Endothelial cell of umbilical vein (primary cell): ENCODE measurements around the gene SLC7A8. TPM values are rescaled to one million over a fixed set of nuclear protein-coding genes. Genes with fewer than 3 reads are reported as not detected.

ENCODE experiments used
- BruUV-seq: library from RNA; stranded (reverse); fragments of 400-500 nt; replicated peaks from 2 replicates; lab custom pipeline; 2021; lab: Mats Ljungman, UMichigan
- CTCF ChIA-PET: fragments of 300-600, 350-600 bp; sonication (Branson Sonifier 250); formaldehyde crosslinking; loops from one replicate; lab custom pipeline; 2021; ENCODE audit warnings: antibody characterized with exemption, inconsistent platforms; lab: Charles Lee
- POLR2A ChIA-PET: fragments of 300-600, 350-600 bp; sonication (Branson Sonifier 250); formaldehyde crosslinking; loops from one replicate; lab custom pipeline; 2021; ENCODE audit warnings: antibody characterized with exemption, inconsistent platforms; lab: Charles Lee
- DNase-seq: peaks from one replicate; pipeline ENCODE4 v3.0.0-alpha.2; 2011; ENCODE audit warnings: low read depth, low spot score
- FAIRE-seq: peaks from 2 replicates; lab custom pipeline; 2011; peaks lifted over from hg19 to GRCh38; lab: Jason Lieb, UNC
- H2AFZ ChIP-seq: 2 replicates; pipeline ENCODE4 v1.6.0; 2012; ENCODE audit warnings: low read depth, low read length, control low read depth, inconsistent platforms
- H3K27ac ChIP-seq: 2 replicates; pipeline ENCODE4 v1.5.1; 2011; ENCODE audit warnings: low read depth, mild to moderate bottlenecking, control low read depth, low read length, moderate library complexity; ENCODE audit not compliant: insufficient read depth
- H3K27me3 ChIP-seq, 2 experiments: 2 replicates each; pipeline versions ENCODE4 v1.6.0 to v1.6.1; 2011; ENCODE audit warnings: low read length in 2 of 2, mixed read lengths in 1 of 2; ENCODE audit not compliant: control insufficient read depth in 2 of 2, insufficient read depth in 2 of 2
- H3K36me3 ChIP-seq, 2 experiments: 2 replicates in 1 of 2; 3 replicates in 1 of 2; pipeline ENCODE4 v1.5.1; 2011; ENCODE audit warnings: low read length in 2 of 2, mild to moderate bottlenecking in 1 of 2, moderate library complexity in 1 of 2; ENCODE audit not compliant: control insufficient read depth in 2 of 2, insufficient read depth in 2 of 2; ENCODE audit errors: extremely low read depth in 1 of 2
- H3K4me1 ChIP-seq: 3 replicates; pipeline ENCODE4 v1.5.1; 2011; ENCODE audit warnings: mild to moderate bottlenecking, low read length; ENCODE audit not compliant: control insufficient read depth, insufficient read depth; ENCODE audit errors: extremely low read depth
- H3K4me2 ChIP-seq: 2 replicates; pipeline ENCODE4 v1.6.1; 2011; ENCODE audit warnings: low read length, control low read depth, mixed read lengths; ENCODE audit not compliant: insufficient read depth
- H3K4me3 ChIP-seq, 3 experiments: fragments of 200-600 bp in 1 of 3; sonication (generic), shearing (Covaris generic) in 1 of 3; replicated peaks in 1 of 3; 2 replicates each; pipeline ENCODE4 v1.5.1; 2011 to 2016; ENCODE audit warnings: control low read depth in 3 of 3, low read length in 3 of 3, mild to moderate bottlenecking in 2 of 3, inconsistent platforms in 1 of 3, low read depth in 1 of 3, moderate library complexity in 1 of 3; ENCODE audit not compliant: insufficient read depth in 1 of 3
- H3K79me2 ChIP-seq: 2 replicates; pipeline ENCODE4 v1.6.0; 2012; ENCODE audit warnings: low read length, inconsistent platforms; ENCODE audit not compliant: control insufficient read depth, insufficient read depth
- H3K9ac ChIP-seq: replicated peaks from 2 replicates; pipeline ENCODE3; 2011; ENCODE audit warnings: low read length, control low read depth; ENCODE audit not compliant: insufficient read depth; ENCODE audit errors: extremely low read depth
- H3K9me1 ChIP-seq: replicated peaks from 3 replicates; pipeline ENCODE4 v1.6.0; 2011; ENCODE audit warnings: mild to moderate bottlenecking, low read length; ENCODE audit not compliant: control insufficient read depth, insufficient read depth; ENCODE audit errors: extremely low read depth
- H3K9me3 ChIP-seq: replicated peaks from 2 replicates; pipeline ENCODE4 v1.5.1; 2012; ENCODE audit warnings: low read length, inconsistent platforms; ENCODE audit not compliant: control insufficient read depth, insufficient read depth
- H4K20me1 ChIP-seq: replicated peaks from 2 replicates; pipeline ENCODE3; 2011; ENCODE audit warnings: mild to moderate bottlenecking, low read length; ENCODE audit not compliant: control insufficient read depth, insufficient read depth; ENCODE audit errors: extremely low read depth
- EZH2 ChIP-seq: IDR thresholded peaks from 2 replicates; pipeline ENCODE4 v1.6.1; 2012; ENCODE audit warnings: borderline replicate concordance, low read depth, mild to moderate bottlenecking, moderate library complexity, low read length, inconsistent platforms; ENCODE audit not compliant: severe bottlenecking
- FOS ChIP-seq: IDR thresholded peaks from 2 replicates; pipeline ENCODE4 v1.6.1; 2011; ENCODE audit warnings: mild to moderate bottlenecking, low read length, moderate library complexity, borderline replicate concordance; ENCODE audit not compliant: insufficient read depth
- GATA2 ChIP-seq: IDR thresholded peaks from 2 replicates; pipeline ENCODE4 v1.7.0; 2011; ENCODE audit warnings: low read depth, mild to moderate bottlenecking, moderate library complexity, mixed read lengths, low read length; ENCODE audit not compliant: insufficient read length, insufficient read depth
- JUN ChIP-seq: IDR thresholded peaks from 2 replicates; pipeline ENCODE4 v1.6.1; 2011; ENCODE audit warnings: borderline replicate concordance, low read depth; ENCODE audit not compliant: insufficient read length, insufficient read depth
- MYC ChIP-seq: IDR thresholded peaks from one replicate; pipeline ENCODE4 v1.6.1; 2011; ENCODE audit warnings: mild to moderate bottlenecking, low read depth, low read length
- POLR2A ChIP-seq: IDR thresholded peaks from 2 replicates; pipeline ENCODE4 v1.6.1; 2012; ENCODE audit warnings: low read depth, mild to moderate bottlenecking, control low read depth, low read length
- POLR2AphosphoS5 ChIP-seq: IDR thresholded peaks from 2 replicates; pipeline ENCODE4 v1.6.1; 2012; ENCODE audit warnings: low read depth, mild to moderate bottlenecking, control low read depth, low read length, moderate library complexity; ENCODE audit not compliant: insufficient read depth
- dilution Hi-C: fragments of 300-500 bp; cut with MboI; formaldehyde crosslinking; loops from one replicate; pipeline ENCODE4 v1.15.0; 2019; ENCODE audit warnings: low sequenced_read_pairs; ENCODE audit not compliant: extremely low pct_ligation_motif_present
- intact Hi-C: fragments of 100-400 bp; cut with micrococcal nuclease; formaldehyde crosslinking; loops from one replicate; pipeline ENCODE4 v1.10.0; 2022
- polyA plus RNA-seq, 4 experiments: library from polyadenylated mRNA; depleted of rRNA in 3 of 4; stranded (reverse) in 3 of 4; unstranded in 1 of 4; fragments of >200 nt; gene quantifications; 2 replicates each; pipeline versions ENCODE4 v1.2.1 to v1.2.3, GENCODE V29; 2011 to 2012; ENCODE audit warnings: missing spikeins in 1 of 4
- total RNA-seq: library from RNA; stranded (reverse); gene quantifications from 2 replicates; pipeline ENCODE4 v1.2.3, GENCODE V29; 2021
- TF ChIP-seq, protein P1 (sequence below), 2 donors: IDR thresholded peaks; 1 replicate in 1 of 2; 2 replicates in 1 of 2; pipeline ENCODE4 v1.5.1; 2011; ENCODE audit warnings: low read length in 2 of 2, mild to moderate bottlenecking in 2 of 2, moderate library complexity in 2 of 2, control low read depth in 1 of 2, inconsistent platforms in 1 of 2, low read depth in 1 of 2; ENCODE audit not compliant: insufficient read depth in 1 of 2; ENCODE audit errors: extremely low read depth in 1 of 2
- TF ChIP-seq, protein P2 (sequence below): IDR thresholded peaks from 2 replicates; pipeline ENCODE4 v1.6.1; 2011; ENCODE audit not compliant: insufficient read depth, insufficient read length

SLC7A8 gene
- total and polyA plus RNA-seq, 2 donors (not counting 3 experiments of a cell fraction or from before 2014, with no cell fraction given), result 0.76 to 1.1 TPM

DNA sequence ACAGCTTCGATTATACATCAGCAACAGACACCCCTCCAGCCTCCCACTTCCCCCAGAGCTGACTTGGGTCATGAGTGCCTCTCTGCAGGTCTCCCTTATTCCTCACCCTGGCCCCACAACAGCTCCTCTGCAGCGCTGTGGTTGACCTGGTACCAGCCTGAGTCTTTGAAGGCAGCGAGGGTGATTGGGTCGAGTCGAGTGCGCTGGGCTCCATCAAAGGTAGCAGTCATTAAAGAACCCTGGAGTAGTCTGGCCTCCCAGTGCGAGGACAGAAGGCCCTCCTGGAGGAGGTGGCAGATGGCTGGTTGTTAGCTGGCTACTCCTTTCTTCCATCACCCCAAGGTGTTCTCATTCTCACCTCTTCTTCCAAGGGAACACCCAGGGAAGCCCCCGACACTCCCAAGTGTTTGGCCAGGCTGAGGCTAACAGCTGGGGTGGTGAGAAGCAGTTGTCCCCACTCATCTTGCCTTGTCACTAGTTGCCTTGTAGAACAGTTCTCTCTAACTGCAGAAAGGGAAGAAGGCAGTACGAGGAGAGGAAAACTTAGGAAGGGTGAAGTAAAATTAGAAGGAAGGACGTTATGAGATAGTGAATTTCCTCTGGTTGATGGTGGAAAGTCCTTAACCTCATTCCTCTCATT, 81.4 kb downstream of the SLC7A8 start:
- H3K9me3 ChIP-seq, result no peaks in the 10 kb centered on the region
- TF ChIP-seq, protein P1, sequence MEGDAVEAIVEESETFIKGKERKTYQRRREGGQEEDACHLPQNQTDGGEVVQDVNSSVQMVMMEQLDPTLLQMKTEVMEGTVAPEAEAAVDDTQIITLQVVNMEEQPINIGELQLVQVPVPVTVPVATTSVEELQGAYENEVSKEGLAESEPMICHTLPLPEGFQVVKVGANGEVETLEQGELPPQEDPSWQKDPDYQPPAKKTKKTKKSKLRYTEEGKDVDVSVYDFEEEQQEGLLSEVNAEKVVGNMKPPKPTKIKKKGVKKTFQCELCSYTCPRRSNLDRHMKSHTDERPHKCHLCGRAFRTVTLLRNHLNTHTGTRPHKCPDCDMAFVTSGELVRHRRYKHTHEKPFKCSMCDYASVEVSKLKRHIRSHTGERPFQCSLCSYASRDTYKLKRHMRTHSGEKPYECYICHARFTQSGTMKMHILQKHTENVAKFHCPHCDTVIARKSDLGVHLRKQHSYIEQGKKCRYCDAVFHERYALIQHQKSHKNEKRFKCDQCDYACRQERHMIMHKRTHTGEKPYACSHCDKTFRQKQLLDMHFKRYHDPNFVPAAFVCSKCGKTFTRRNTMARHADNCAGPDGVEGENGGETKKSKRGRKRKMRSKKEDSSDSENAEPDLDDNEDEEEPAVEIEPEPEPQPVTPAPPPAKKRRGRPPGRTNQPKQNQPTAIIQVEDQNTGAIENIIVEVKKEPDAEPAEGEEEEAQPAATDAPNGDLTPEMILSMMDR (IDR thresholded peaks at IDR 0.05; ENCODE audit: extremely low read depth in 1 of 2, insufficient read depth in 1 of 2, low read depth in 1 of 2, low read length in 2 of 2), result no peak
- no peak for TF ChIP-seq FOS
- TF ChIP-seq EZH2, result no peak
- TF ChIP-seq MYC, result no peak
- no peak for TF ChIP-seq JUN
- TF ChIP-seq, protein P2, sequence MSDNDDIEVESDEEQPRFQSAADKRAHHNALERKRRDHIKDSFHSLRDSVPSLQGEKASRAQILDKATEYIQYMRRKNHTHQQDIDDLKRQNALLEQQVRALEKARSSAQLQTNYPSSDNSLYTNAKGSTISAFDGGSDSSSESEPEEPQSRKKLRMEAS, result no peak
- TF ChIP-seq POLR2A, result no peak
- no peak for TF ChIP-seq POLR2AphosphoS5
- TF ChIP-seq GATA2, result no peak
- no peaks in the 10 kb centered on the region for H3K27me3 ChIP-seq
- DNase-seq (no peak), FAIRE-seq (no peak)
- no peak overlapping the region for H3K4me3 ChIP-seq
- H3K4me2 ChIP-seq, result no peak overlapping the region
- dilution Hi-C loops, result no loop called here
- intact Hi-C loops, result no loop called here
- BruUV-seq, result no TSS peak
- CTCF ChIA-PET, result interaction anchor here (0.7 to 2.9 kb wide), 5 partner anchors 18 to 107 kb away, joined by 3 to 16 read pairs (median 8); no protein-coding TSS in a partner anchor
- peaks cover 2% of the 10 kb centered on the region for H3K4me1 ChIP-seq
- no peak overlapping the region for H3K9ac ChIP-seq
- POLR2A ChIA-PET, result no interaction called here
- H3K27ac ChIP-seq, result no peak overlapping the region
- H3K79me2 ChIP-seq, result peaks cover 18% of the 10 kb centered on the region
- H3K9me1 ChIP-seq, result no peaks in the 10 kb centered on the region
- H2AFZ ChIP-seq, result no peak overlapping the region
- H4K20me1 ChIP-seq, result no peaks in the 10 kb centered on the region
- peaks cover 5 to 13% of the 10 kb centered on the region in 2 experiments for H3K36me3 ChIP-seq
